OCI-LY7 (cell line): ENCODE measurements around the gene TMEM255B. TPM values are rescaled to one million over a fixed set of nuclear protein-coding genes. Genes with fewer than 3 reads are reported as not detected.

Experiments used
- BruUV-seq: library from RNA; stranded (reverse); fragments of 400-500 nt; replicated peaks from 2 replicates; lab custom pipeline; 2021; lab: Mats Ljungman, UMichigan
- CTCF ChIA-PET: fragments of 300-600 bp; sonication (Branson Sonifier 250); formaldehyde crosslinking; loops from one replicate; lab custom pipeline; 2022; ENCODE audit warnings: antibody characterized with exemption; ENCODE audit not compliant: unreplicated experiment; lab: Charles Lee
- POLR2A ChIA-PET: fragments of 300-600 bp; sonication (Branson Sonifier 250); formaldehyde crosslinking; loops from one replicate; lab custom pipeline; 2022; ENCODE audit warnings: antibody characterized with exemption; lab: Charles Lee
- DNase-seq: peaks from one replicate; pipeline ENCODE4 v3.0.0-alpha.2; 2015; ENCODE audit warnings: low spot score
- H2AFZ ChIP-seq: fragments of 200-600 bp; sonication (generic), shearing (Covaris generic); 2 replicates; pipeline ENCODE4 v1.6.1; 2014; ENCODE audit warnings: mild to moderate bottlenecking, antibody characterized with exemption, low read length, moderate library complexity
- H3K27ac ChIP-seq: fragments of 200-600 bp; sonication (generic); 2 replicates; pipeline ENCODE4 v1.5.1; 2014; ENCODE audit warnings: mixed run types, low read depth, mild to moderate bottlenecking, moderate library complexity, low read length, inconsistent platforms; ENCODE audit not compliant: poor library complexity, severe bottlenecking
- H3K36me3 ChIP-seq: fragments of 200-600 bp; sonication (generic); 2 replicates; pipeline ENCODE4 v1.6.1; 2014; ENCODE audit warnings: mild to moderate bottlenecking, antibody characterized with exemption, low read length, moderate library complexity, mixed read lengths; ENCODE audit not compliant: insufficient read depth
- H3K4me1 ChIP-seq: fragments of 200-600 bp; sonication (generic); 2 replicates; pipeline ENCODE4 v1.5.1; 2014; ENCODE audit warnings: mild to moderate bottlenecking, low read length; ENCODE audit not compliant: insufficient read depth, poor library complexity, severe bottlenecking
- H3K4me2 ChIP-seq: fragments of 200-600 bp; sonication (generic); 2 replicates; pipeline ENCODE4 v1.6.1; 2014; ENCODE audit warnings: mild to moderate bottlenecking, low read length
- H3K4me3 ChIP-seq: fragments of 200-600 bp; sonication (generic); 2 replicates; pipeline ENCODE4 v1.5.1; 2014; ENCODE audit warnings: mild to moderate bottlenecking, low read depth, low read length; ENCODE audit not compliant: poor library complexity, severe bottlenecking
- H3K79me2 ChIP-seq: fragments of 200-600 bp; sonication (generic); 2 replicates; pipeline ENCODE4 v1.6.1; 2016; ENCODE audit warnings: low read depth, mild to moderate bottlenecking, low read length, moderate library complexity, mixed read lengths; ENCODE audit not compliant: insufficient read depth
- H3K9me2 ChIP-seq: fragments of 200-600 bp; sonication (generic); 2 replicates; pipeline ENCODE4 v1.6.1; 2016; ENCODE audit warnings: mild to moderate bottlenecking, low read length, mixed read lengths; ENCODE audit not compliant: insufficient read depth
- H3K9me3 ChIP-seq: fragments of 200-600 bp; sonication (generic); 2 replicates; pipeline ENCODE4 v1.6.1; 2014; ENCODE audit warnings: mild to moderate bottlenecking, mixed run types, low read length, mixed read lengths
- H4K20me1 ChIP-seq: fragments of 200-600 bp; sonication (generic); 2 replicates; pipeline ENCODE4 v1.6.1; 2014; ENCODE audit warnings: mild to moderate bottlenecking, antibody characterized with exemption, low read length, moderate library complexity, mixed read lengths; ENCODE audit not compliant: insufficient read depth
- EZH2phosphoT487 ChIP-seq: fragments of 200-600 bp; sonication (generic); IDR thresholded peaks from 2 replicates; pipeline ENCODE4 v1.6.1; 2018; ENCODE audit warnings: low read depth, borderline replicate concordance, mild to moderate bottlenecking, mixed run types, antibody characterized with exemption, low read length, moderate library complexity, mixed read lengths
- intact Hi-C: fragments of 100-400 bp; cut with micrococcal nuclease; formaldehyde crosslinking; loops from one replicate; pipeline ENCODE4 v1.10.0; 2022; ENCODE audit not compliant: unreplicated experiment
- total RNA-seq, 2 experiments: library from RNA; depleted of rRNA in 1 of 2; stranded (reverse); fragments of >200 nt in 1 of 2; shearing (Covaris generic) in 1 of 2; gene quantifications; 2 replicates each; pipeline ENCODE4 v1.2.3, GENCODE V29; 2014 to 2022
- TF ChIP-seq, protein P1 (sequence below): fragments of 200-600 bp; sonication (generic); conservative IDR thresholded peaks from 2 replicates; pipeline ENCODE4 v1.5.1; 2014; ENCODE audit warnings: mild to moderate bottlenecking, antibody characterized with exemption, low read length, moderate library complexity, mixed read lengths

The TMEM255B gene
- total RNA-seq, 2 experiments from 2014 or later: 2.6 to 6.8 TPM

DNA sequence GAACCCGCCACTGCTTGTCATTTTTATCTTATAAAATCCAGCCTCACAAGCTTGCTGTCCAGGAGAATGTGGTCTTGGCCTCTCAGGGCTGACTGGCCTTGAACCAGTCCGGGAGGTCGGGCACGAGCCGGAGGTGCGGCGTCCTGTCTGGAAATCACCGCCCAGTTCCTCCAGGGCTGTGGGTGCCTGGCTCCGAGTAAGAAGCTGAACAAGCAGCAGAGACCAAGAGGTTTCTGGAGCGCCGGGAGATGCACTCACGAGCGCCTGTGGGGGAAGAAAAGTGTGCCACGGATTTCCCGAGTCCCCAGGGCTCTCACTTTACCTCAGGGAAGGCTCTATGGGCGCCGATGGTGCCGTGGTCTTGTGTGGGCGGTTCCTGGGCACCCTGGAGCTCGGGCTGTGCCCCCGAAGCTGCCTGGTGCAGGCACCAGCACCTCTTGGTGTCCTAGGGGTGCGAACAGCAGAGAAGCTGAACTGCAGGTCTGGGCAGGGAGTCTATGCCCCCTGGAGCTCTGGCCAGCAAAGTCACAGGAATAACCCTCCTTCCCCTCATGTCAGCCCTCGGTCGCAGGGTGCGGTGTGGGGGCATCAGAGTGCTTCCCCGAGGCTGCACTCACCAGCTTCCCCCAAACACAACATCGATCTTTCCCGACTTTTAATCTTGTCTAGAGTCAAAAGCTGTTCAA lies 54.9 kb downstream of the TMEM255B start:
- no peak for DNase-seq
- H2AFZ ChIP-seq: no peak overlapping the region
- no peak overlapping the region for H3K4me2 ChIP-seq
- no TSS peak for BruUV-seq
- no peaks in the 10 kb centered on the region; the same call in 1 of the 2 replicates for H4K20me1 ChIP-seq
- intact Hi-C loops: no loop called here
- no peak for TF ChIP-seq EZH2phosphoT487
- TF ChIP-seq, protein P1, sequence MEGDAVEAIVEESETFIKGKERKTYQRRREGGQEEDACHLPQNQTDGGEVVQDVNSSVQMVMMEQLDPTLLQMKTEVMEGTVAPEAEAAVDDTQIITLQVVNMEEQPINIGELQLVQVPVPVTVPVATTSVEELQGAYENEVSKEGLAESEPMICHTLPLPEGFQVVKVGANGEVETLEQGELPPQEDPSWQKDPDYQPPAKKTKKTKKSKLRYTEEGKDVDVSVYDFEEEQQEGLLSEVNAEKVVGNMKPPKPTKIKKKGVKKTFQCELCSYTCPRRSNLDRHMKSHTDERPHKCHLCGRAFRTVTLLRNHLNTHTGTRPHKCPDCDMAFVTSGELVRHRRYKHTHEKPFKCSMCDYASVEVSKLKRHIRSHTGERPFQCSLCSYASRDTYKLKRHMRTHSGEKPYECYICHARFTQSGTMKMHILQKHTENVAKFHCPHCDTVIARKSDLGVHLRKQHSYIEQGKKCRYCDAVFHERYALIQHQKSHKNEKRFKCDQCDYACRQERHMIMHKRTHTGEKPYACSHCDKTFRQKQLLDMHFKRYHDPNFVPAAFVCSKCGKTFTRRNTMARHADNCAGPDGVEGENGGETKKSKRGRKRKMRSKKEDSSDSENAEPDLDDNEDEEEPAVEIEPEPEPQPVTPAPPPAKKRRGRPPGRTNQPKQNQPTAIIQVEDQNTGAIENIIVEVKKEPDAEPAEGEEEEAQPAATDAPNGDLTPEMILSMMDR: no peak
- no peaks in the 10 kb centered on the region for H3K9me3 ChIP-seq
- no peaks in the 10 kb centered on the region for H3K9me2 ChIP-seq
- peaks cover 15% of the 10 kb centered on the region for H3K79me2 ChIP-seq
- no peak overlapping the region for H3K27ac ChIP-seq
- CTCF ChIA-PET: no interaction called here
- POLR2A ChIA-PET: no interaction called here
- peaks cover 4% of the 10 kb centered on the region for H3K4me1 ChIP-seq
- H3K4me3 ChIP-seq: no peak overlapping the region
- H3K36me3 ChIP-seq: peaks cover 15% of the 10 kb centered on the region

DNA sequence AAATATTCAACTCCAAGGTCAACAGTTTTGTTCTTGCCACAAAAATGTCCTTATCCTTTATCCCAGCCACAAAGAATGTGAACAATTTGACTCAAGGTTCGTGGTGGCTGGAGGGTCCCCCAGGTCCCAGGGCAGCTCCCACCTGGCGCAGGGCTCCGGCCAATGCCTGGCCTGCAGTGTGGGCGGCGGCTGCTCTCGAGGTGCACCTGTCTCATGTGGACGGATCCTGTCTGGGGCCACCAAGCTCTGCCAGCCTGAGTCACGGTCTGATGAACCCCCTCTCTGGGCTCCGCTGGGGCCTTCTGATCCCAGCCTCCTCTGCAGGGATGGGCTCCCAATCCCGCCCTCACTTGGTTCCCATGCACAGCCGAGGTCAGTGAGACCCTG lies 55.4 kb downstream of the TMEM255B start:
- Histone ChIP-seq H3K4me3 (no peak overlapping the region), H3K4me1 (peaks cover 4% of the 10 kb centered on the region), H3K36me3 (peaks cover 15% of the 10 kb centered on the region), H3K27ac (no peak overlapping the region), H3K9me2 (no peaks in the 10 kb centered on the region), H4K20me1 (no peaks in the 10 kb centered on the region; the same call in 1 of the 2 replicates), H3K9me3 (no peaks in the 10 kb centered on the region), H2AFZ (no peak overlapping the region), H3K79me2 (peaks cover 15% of the 10 kb centered on the region), H3K4me2 (no peak overlapping the region)
- DNase-seq: no peak
- intact Hi-C loops: no loop called here
- CTCF ChIA-PET: no interaction called here
- BruUV-seq: no TSS peak
- POLR2A ChIA-PET: no interaction called here
- TF ChIP-seq EZH2phosphoT487: no peak
- TF ChIP-seq, protein P1: no peak
